MM.1S (cell line): ENCODE results near the gene BACH2.

Source experiments
- DNase-seq: peaks from one replicate; pipeline ENCODE4 v3.0.0-alpha.2; 2015
- H2AFZ ChIP-seq: fragments of 300-600 bp; sonication (generic); 2 replicates; pipeline ENCODE4 v1.6.0; 2016; ENCODE audit warnings: antibody characterized with exemption, low read length
- H3F3A ChIP-seq: fragments of 300-600 bp; sonication (generic); 2 replicates; pipeline ENCODE4 v1.6.1; 2016; ENCODE audit warnings: mild to moderate bottlenecking, antibody characterized with exemption, low read length, moderate library complexity, mixed read lengths; ENCODE audit not compliant: insufficient read depth
- H3K27ac ChIP-seq: fragments of 300-600 bp; sonication (generic); 2 replicates; pipeline ENCODE4 v1.5.1; 2016; ENCODE audit warnings: mild to moderate bottlenecking, low read length
- H3K27me3 ChIP-seq: fragments of 300-600 bp; sonication (generic); replicated peaks from 2 replicates; pipeline ENCODE4 v1.6.0; 2016; ENCODE audit warnings: low read length; ENCODE audit not compliant: insufficient read depth
- H3K36me3 ChIP-seq: fragments of 300-600 bp; sonication (generic); replicated peaks from 2 replicates; pipeline ENCODE4 v1.6.1; 2016; ENCODE audit warnings: mild to moderate bottlenecking, low read length, mixed read lengths; ENCODE audit not compliant: insufficient read depth
- H3K4me1 ChIP-seq: fragments of 300-600 bp; sonication (generic); 2 replicates; pipeline ENCODE4 v1.6.1; 2016; ENCODE audit warnings: low read length, mixed read lengths
- H3K4me2 ChIP-seq: fragments of 300-600 bp; sonication (generic); 2 replicates; pipeline ENCODE4 v1.6.0; 2016; ENCODE audit warnings: low read depth, low read length
- H3K4me3 ChIP-seq: fragments of 300-600 bp; sonication (generic); 2 replicates; pipeline ENCODE4 v1.5.1; 2016; ENCODE audit warnings: low read length, mixed read lengths
- H3K79me2 ChIP-seq: fragments of 300-600 bp; sonication (generic); 2 replicates; pipeline ENCODE4 v1.6.1; 2016; ENCODE audit warnings: mixed run types, low read length, mixed read lengths
- H3K9ac ChIP-seq: fragments of 300-600 bp; sonication (generic); 2 replicates; pipeline ENCODE4 v1.6.1; 2016; ENCODE audit warnings: low read length, mixed read lengths
- H3K9me2 ChIP-seq: fragments of 300-600 bp; sonication (generic); replicated peaks from 2 replicates; pipeline ENCODE4 v1.6.1; 2016; ENCODE audit warnings: mild to moderate bottlenecking, low read length, mixed read lengths; ENCODE audit not compliant: insufficient read depth
- H3K9me3 ChIP-seq: fragments of 300-600 bp; sonication (generic); replicated peaks from 2 replicates; pipeline ENCODE4 v1.6.1; 2016; ENCODE audit warnings: mild to moderate bottlenecking, low read length, mixed read lengths; ENCODE audit not compliant: insufficient read depth
- H4K20me1 ChIP-seq: fragments of 300-600 bp; sonication (generic); 2 replicates; pipeline ENCODE4 v1.6.1; 2016; ENCODE audit warnings: mild to moderate bottlenecking, low read length, moderate library complexity, mixed read lengths; ENCODE audit not compliant: insufficient read depth
- CTCF ChIP-seq: fragments of 300-600 bp; sonication (generic); IDR thresholded peaks from 2 replicates; pipeline ENCODE4 v1.5.1; 2016; ENCODE audit warnings: antibody characterized with exemption, low read length, mixed read lengths
- EZH2 ChIP-seq: fragments of 300-600 bp; sonication (generic); optimal IDR thresholded peaks from 2 replicates; pipeline ENCODE3; 2017; ENCODE audit warnings: low read depth, mild to moderate bottlenecking, antibody characterized with exemption, low read length, mixed read lengths
- EZH2phosphoT487 ChIP-seq: fragments of 300-600 bp; sonication (generic); IDR thresholded peaks from 2 replicates; pipeline ENCODE4 v1.6.1; 2018; ENCODE audit warnings: antibody characterized with exemption, low read length

The BACH2 gene

DNA sequence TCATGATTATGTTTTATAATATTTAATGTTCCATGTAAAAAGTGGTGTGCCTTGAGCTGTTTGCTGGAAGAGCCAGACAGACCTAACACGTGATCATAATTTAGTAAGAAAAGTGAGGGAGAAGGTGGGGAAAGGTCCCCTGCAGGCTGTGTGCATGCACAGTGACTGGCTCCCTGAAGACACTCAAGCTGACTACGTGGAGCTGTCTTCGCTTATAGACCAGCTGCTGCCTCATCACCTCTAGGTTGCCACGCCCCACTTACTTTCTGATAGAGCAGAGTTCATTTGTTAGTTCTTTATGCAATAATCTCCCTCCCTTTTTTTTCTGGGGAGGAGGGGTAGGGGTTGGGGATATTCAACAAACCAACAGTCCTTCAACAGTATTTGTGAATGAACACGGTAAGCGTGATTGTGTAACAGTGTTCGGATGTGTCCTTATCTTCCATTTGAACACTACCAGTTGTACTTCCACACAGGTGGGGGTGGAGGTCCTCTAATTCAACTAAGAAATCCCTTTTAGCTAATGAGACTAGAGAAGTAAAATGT, 157.3 kb downstream of the BACH2 start:
- no peak overlapping the region for H2AFZ ChIP-seq
- H3K27me3 ChIP-seq: no peaks in the 10 kb centered on the region
- no peaks in the 10 kb centered on the region for H3K79me2 ChIP-seq
- H3K4me1 ChIP-seq: peaks cover 3% of the 10 kb centered on the region
- H3K9ac ChIP-seq: no peak overlapping the region
- no peak for DNase-seq
- no peaks in the 10 kb centered on the region for H3F3A ChIP-seq
- H3K36me3 ChIP-seq: no peaks in the 10 kb centered on the region
- no peaks in the 10 kb centered on the region for H3K9me2 ChIP-seq
- TF ChIP-seq CTCF (no peak), EZH2 (no peak), EZH2phosphoT487 (no peak)
- no peak overlapping the region for H3K4me3 ChIP-seq
- H3K9me3 ChIP-seq: no peaks in the 10 kb centered on the region
- H4K20me1 ChIP-seq: no peaks in the 10 kb centered on the region
- no peak overlapping the region for H3K27ac ChIP-seq
- H3K4me2 ChIP-seq: no peak overlapping the region

DNA sequence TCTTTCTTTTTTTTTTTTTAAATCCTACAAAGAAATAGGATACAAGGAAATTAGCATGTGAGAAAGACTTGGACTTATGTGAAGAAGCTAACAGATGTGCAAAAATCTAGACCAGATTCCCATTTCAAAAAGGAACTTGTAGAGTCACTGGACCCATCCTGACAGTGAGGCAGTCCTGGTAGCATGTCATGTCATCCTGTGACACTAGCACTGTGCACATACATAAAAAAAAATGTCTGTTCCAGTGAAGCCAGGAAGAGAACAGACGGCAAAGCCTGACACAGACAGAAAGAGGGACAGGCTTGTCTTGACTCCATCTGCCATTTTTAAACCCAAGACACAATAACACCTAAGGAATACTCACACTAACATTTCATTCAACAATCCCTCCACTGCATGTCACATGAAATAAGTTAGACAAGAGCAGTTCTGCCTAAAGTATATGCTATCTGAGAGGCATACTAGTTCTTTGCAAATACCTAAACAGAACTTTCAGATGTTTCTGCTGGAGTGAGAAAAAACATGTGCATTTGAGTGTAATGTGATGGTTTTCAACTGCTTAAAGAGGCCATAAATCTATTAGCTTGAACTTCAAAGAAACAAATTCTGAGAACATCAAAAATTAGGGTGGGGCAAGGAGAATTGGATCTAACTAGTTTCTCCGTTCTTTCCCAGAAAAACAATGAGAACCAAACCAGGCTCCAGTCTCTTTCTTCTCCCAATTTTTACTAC, 159.6 kb downstream of the BACH2 start:
- no peaks in the 10 kb centered on the region for H3K79me2 ChIP-seq
- no peaks in the 10 kb centered on the region for H3K9me2 ChIP-seq
- H3K4me1 ChIP-seq: no peaks in the 10 kb centered on the region
- H3K36me3 ChIP-seq: no peaks in the 10 kb centered on the region
- H3K4me2 ChIP-seq: no peak overlapping the region
- no peak overlapping the region for H3K4me3 ChIP-seq
- no peaks in the 10 kb centered on the region for H3K9me3 ChIP-seq
- no peak overlapping the region for H2AFZ ChIP-seq
- no peak overlapping the region for H3K9ac ChIP-seq
- no peak for TF ChIP-seq CTCF
- no peak for TF ChIP-seq EZH2
- TF ChIP-seq EZH2phosphoT487: no peak
- no peaks in the 10 kb centered on the region for H4K20me1 ChIP-seq
- DNase-seq: no peak
- no peaks in the 10 kb centered on the region for H3F3A ChIP-seq
- H3K27ac ChIP-seq: no peak overlapping the region
- H3K27me3 ChIP-seq: no peaks in the 10 kb centered on the region

- no peaks in the 10 kb centered on the region for H3K27me3 ChIP-seq
- no peak for TF ChIP-seq EZH2phosphoT487
- no peak for TF ChIP-seq CTCF
- TF ChIP-seq EZH2: no peak
- no peak overlapping the region for H3K4me2 ChIP-seq
- H2AFZ ChIP-seq: no peak overlapping the region
- no peak for DNase-seq
- H3K27ac ChIP-seq: no peak overlapping the region
- H3K4me1 ChIP-seq: no peaks in the 10 kb centered on the region
- H3K36me3 ChIP-seq: no peaks in the 10 kb centered on the region
- H3K9me3 ChIP-seq: no peaks in the 10 kb centered on the region
- no peaks in the 10 kb centered on the region for H3K79me2 ChIP-seq
- H4K20me1 ChIP-seq: no peaks in the 10 kb centered on the region
- H3K9ac ChIP-seq: no peak overlapping the region
- no peak overlapping the region for H3K4me3 ChIP-seq
- H3F3A ChIP-seq: no peaks in the 10 kb centered on the region
- H3K9me2 ChIP-seq: no peaks in the 10 kb centered on the region
Measured at GRCh38 chr6:90136176-90136575, 160.5 kb downstream of the BACH2 start.
